Esophagus (tissue), 2 donors: Measurements from ENCODE around the gene EFEMP2. TPM values are rescaled to one million over a fixed set of nuclear protein-coding genes. Genes with fewer than 3 reads are reported as not detected.
A peak's percentile ranks its signal among the peaks of the same experiment; 100 is the strongest.

ENCODE experiments used
- H3K27ac ChIP-seq, 2 donors: one replicate each; pipeline ENCODE4 v1.5.1; 2013; ENCODE audit warnings: low read depth in 2 of 2, mild to moderate bottlenecking in 2 of 2, inconsistent platforms in 1 of 2, low read length in 1 of 2, moderate library complexity in 1 of 2
- H3K27me3 ChIP-seq, 2 donors: one replicate each; pipeline ENCODE4 v1.6.1; 2013; ENCODE audit warnings: low read length in 2 of 2, control low read depth in 1 of 2, mild to moderate bottlenecking in 1 of 2; ENCODE audit not compliant: insufficient read depth in 2 of 2, control insufficient read depth in 1 of 2
- H3K36me3 ChIP-seq, 2 donors: one replicate each; pipeline ENCODE4 v1.6.1; 2013; ENCODE audit warnings: low read length in 1 of 2; ENCODE audit not compliant: control insufficient read depth in 2 of 2, insufficient read depth in 2 of 2
- H3K4me1 ChIP-seq, 2 donors: one replicate each; pipeline ENCODE4 v1.6.1; 2013; ENCODE audit warnings: low read length in 1 of 2; ENCODE audit not compliant: control insufficient read depth in 2 of 2, insufficient read depth in 2 of 2
- H3K4me3 ChIP-seq, 2 donors: one replicate each; pipeline ENCODE4 v1.5.1; 2013; ENCODE audit warnings: low read length in 2 of 2, mild to moderate bottlenecking in 2 of 2, low read depth in 1 of 2, moderate library complexity in 1 of 2
- H3K9me3 ChIP-seq, 2 donors: one replicate each; pipeline ENCODE4 v1.6.1; 2013; ENCODE audit warnings: mild to moderate bottlenecking in 2 of 2, low read depth in 1 of 2, low read length in 1 of 2, moderate library complexity in 1 of 2; ENCODE audit not compliant: control insufficient read depth in 2 of 2, insufficient read depth in 1 of 2
- WGBS, 2 donors: extraction: QIAGEN DNeasy Blood & Tissue Kit; methylation state at CpG; one replicate each; pipeline ENCODE4 v1.1.7; 2013; 5-methylcytosine and 5-hydroxymethylcytosine counted together
- polyA plus RNA-seq, 2 donors: library from polyadenylated mRNA; stranded (reverse); fragments of 200-250 nt; gene quantifications; one replicate each; pipeline ENCODE4 v1.2.3, GENCODE V29; 2013
- donor health status: healthy with polysubstance abuse.
- donor health status: Bipolar disorder and iron deficiency.

EFEMP2 gene
- polyA plus RNA-seq, 2 donors = 9.2 to 13.1 TPM

DNA sequence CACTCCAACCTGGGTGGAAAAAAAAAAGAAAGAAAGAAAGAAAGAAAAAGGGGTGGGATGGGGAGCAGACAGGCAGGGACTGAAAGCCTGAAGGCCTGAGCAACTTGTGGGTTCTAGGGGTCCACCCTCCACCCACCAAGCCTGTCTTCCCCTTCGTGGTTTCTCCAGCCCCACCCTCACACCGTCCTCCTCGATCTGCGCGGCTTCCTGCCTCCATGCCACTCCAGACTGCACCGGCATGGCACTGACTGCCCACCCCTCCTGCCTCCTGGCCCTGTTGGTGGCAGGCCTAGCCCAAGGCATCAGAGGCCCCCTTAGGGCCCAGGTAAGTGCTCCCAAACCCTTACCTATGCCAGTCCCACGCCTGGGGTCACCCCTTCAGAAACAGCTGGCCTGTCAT, 7.0 kb upstream of the EFEMP2 start, which contains the start of gene CTSW:
TSS of gene CTSW (plus strand) at position 221 of the 400 bp plus-strand sequence. CDS start at position 239, 18 bp downstream.
- 51% methylated on average over 7 of the region's 7 CpGs for WGBS, 2 donors
- H3K4me3 ChIP-seq = no peak within 1 kb of the TSS

DNA sequence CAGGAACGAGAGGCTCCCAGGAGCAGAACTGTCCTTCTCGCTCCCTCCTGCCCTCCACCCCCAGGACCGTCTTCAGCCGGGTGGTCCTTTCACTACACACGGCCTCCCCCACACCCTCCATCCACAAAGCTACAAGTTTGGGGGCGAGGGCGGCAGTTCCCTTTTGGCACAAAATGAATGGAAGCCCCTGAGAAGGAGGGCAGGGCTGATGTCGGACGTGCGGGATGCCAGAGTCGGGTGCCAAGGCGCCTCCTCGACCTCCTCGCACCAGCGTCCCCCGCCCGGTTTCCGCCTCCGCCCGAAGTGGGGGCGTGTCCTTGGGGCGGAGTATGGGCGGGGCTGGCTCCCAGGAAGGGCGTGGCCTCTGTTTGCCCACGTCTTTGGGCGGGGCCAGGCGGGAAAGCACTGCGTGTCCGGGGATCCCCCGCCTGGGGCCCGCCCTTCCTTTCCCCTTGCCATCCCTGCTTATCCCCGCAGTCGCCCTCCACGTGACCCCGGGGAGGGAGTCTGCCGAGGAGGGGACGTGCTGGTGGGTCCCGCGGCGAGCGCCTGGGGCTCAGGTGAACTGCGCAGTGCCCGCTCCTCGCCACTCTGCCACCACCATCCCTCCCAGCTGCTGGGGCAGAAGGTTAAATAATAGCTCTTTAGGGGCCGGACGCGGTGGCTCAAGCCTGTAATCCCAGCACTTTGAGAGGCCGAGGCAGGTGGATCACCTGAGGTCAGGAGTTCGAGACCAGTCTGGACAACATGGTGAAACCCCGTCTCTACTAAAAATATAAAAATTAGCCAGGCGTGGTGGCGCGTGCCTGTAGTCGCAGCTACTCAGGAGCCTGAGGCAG, 937 bp upstream of the EFEMP2 start:
- WGBS, 2 donors = 6 to 7% methylated on average over 49 to 54 of the region's 54 CpGs
- H3K27me3 ChIP-seq = no peaks in the 10 kb centered on the region
- no peaks in the 10 kb centered on the region for H3K36me3 ChIP-seq
- no peaks in the 10 kb centered on the region for H3K9me3 ChIP-seq
- peak overlapping the region; percentile 81 to 85 for H3K27ac ChIP-seq
- peaks cover 0 to 3% of the 10 kb centered on the region in 2 donors for H3K4me1 ChIP-seq
- peak overlapping the region; percentile 47 to 49 for H3K4me3 ChIP-seq

More for the DNA sequence above, 7.0 kb upstream of the EFEMP2 start, which contains the start of gene CTSW:
- no peak within 1 kb of the TSS for H3K27ac ChIP-seq
- peaks cover 2 to 24% of the 10 kb centered on the region in 2 donors for H3K36me3 ChIP-seq
- peaks cover 0 to 5% of the 10 kb centered on the region in 2 donors for H3K4me1 ChIP-seq
- no peaks in the 10 kb centered on the region for H3K9me3 ChIP-seq
- no peaks in the 10 kb centered on the region for H3K27me3 ChIP-seq

DNA sequence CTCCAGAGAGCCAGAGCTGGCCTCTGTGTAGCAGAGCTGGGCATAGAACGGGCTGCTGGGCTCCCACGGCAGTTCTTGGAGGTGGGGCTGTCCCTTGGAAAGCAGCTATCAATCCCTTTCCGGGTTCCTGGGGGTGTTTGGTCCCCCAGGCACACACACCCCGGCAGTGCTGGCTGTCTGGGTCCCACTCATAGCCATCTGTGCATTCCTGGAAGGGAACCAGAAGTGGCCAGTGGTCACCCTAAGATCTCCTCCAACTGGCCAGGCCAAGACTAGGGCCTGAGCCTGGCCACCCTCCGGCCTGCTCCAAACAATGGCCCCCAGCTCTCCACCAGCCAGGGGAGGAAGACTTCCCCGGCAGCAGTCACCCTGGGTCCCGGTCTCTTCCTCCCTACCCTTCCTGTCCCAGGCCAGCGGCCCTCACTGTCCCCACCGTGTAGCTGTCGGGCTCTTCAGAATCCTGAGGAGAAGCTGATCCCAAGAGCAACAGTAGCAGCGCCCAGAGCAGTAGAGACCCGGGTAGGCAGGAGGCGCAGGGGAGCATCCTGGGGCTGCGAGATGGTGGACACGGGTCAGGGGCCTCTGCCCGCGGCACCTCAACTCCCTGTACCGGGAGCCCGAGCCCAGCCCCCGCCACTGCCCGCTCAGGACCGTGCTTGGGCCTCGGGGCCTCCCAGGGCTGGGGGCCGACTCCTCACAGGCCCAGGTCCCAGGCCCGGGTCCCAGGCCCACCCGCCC, 620 bp downstream of the EFEMP2 start:
- Histone ChIP-seq H3K4me3 (peak overlapping the region; percentile 36 to 49), H3K36me3 (peaks cover 0 to under 1% of the 10 kb centered on the region in 2 donors), H3K9me3 (no peaks in the 10 kb centered on the region), H3K4me1 (peaks cover 0 to 3% of the 10 kb centered on the region in 2 donors), H3K27me3 (no peaks in the 10 kb centered on the region), H3K27ac (peak overlapping the region; percentile 78 to 81)
- 30% methylated on average over 25 to 26 of the region's 26 CpGs for WGBS, 2 donors

DNA sequence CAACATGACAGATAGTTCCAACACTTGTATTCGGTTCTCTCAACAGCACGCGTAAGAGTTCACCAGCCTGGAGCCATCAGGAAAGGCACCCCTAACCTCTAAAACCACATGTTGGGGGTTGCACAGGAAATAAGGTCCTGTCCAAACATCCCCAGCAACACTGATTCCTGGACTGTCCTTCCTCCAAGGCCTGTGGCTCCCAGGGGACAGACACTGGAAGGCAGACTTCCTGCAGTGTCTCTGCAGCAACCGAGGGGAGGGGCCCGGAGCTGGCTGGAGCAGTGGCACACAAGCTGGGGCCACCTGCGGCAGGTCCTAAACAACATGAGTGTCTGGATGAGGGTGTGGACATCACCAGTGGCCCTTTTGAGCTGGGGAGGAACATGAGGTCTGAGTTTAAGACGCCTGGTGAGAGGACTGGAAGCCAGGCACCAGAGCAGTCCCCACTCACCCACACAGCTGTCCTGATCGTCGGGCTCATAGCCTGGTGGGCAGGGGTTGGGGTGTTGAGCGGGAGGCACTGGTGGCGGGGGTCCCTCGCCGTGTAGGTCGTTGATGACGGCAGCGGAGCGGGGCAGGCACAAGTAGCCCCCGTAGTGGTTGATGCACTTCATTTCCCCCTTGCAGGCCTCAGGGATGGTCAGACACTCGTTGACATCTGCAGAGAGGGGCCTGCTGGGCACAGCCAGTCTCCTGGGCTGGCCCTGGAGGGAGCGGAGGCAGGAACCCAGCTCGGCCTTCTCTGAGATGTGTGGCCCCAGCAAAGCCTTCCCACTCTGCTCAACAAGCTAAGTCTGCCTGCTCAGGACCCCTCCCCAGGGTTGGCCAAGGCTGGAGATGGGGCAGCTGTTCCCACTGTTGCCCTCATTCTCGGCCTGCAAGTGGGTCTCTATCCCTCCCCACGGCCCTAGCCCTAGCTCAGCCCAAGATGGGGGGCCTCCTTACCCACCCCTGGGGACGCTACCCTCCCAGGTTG, 1.6 kb downstream of the EFEMP2 start:
- H3K27me3 ChIP-seq = no peaks in the 10 kb centered on the region
- H3K9me3 ChIP-seq = no peaks in the 10 kb centered on the region
- WGBS, 2 donors = 69 to 71% methylated on average over 24 of the region's 24 CpGs
- no peak overlapping the region for H3K4me3 ChIP-seq
- H3K4me1 ChIP-seq = peaks cover 0 to 3% of the 10 kb centered on the region in 2 donors
- H3K27ac ChIP-seq = peak overlapping the region; percentile 12 to 78
- peaks cover 0 to 8% of the 10 kb centered on the region in 2 donors for H3K36me3 ChIP-seq

GRCh38 chr11:65870307-65870658, 2.3 kb downstream of the EFEMP2 start:
- Histone ChIP-seq H3K4me1 (peaks cover 0 to 3% of the 10 kb centered on the region in 2 donors), H3K27me3 (no peaks in the 10 kb centered on the region), H3K36me3 (peaks cover 0 to 15% of the 10 kb centered on the region in 2 donors), H3K27ac (peak overlapping the region in 1 of 2 donors; percentile 5), H3K9me3 (no peaks in the 10 kb centered on the region), H3K4me3 (no peak overlapping the region)
- WGBS, 2 donors = 75 to 80% methylated on average over 11 of the region's 11 CpGs

DNA sequence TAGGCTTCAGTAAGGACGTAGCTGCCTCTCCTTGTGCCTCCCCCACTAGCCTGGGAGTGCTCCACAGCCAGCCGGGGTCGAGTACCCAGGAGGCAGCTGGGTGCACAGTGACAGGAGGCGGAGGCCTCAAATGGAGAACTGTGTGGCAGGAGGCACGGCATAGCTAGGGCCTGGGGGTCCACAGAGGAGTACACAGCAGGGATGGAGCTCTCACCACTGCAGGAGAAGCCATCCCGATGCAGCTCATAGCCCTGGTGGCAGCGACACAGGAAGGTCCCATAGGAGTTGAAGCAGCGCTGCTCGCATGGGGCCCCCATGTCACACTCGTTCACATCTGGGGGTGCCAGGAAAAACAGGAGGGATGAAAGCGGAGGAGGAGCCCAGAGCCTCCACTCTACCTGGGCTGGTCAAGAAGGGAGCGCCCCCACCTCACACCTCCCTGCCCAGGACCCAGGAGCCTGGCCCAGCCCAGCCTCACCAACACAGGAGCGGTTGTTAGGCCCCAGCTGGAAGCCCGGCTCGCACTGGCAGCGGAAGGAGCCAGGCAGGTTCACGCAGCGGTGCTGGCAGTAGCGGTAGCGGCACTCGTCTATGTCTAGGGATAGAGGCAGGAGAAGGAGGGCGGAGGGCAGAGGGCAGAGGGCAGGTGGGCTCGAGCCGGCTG, 2.8 kb downstream of the EFEMP2 start:
- Histone ChIP-seq H3K36me3 (peaks cover 0 to 20% of the 10 kb centered on the region in 2 donors), H3K9me3 (no peaks in the 10 kb centered on the region), H3K27me3 (no peaks in the 10 kb centered on the region), H3K4me1 (peaks cover 0 to 3% of the 10 kb centered on the region in 2 donors), H3K27ac (no peak overlapping the region), H3K4me3 (no peak overlapping the region)
- WGBS, 2 donors = 74 to 76% methylated on average over 24 of the region's 24 CpGs

DNA sequence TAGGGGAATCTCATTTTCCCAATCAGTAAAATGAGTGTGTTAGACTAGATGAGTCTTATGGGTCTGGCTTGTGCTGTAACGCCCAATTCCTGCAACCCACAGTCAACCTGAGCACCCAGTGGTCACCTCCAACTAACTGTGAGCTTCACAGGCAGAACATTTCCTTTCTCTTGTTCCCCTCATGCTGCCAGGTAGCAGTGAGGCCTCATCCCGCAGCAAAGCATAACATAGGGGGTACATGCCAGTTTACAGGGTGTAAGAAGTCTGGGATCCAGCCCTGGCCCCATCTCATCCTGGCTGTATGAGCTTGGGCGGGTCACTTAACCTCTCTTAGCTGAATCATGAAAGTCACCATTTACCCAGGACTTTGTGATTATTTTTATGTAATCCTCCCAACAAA, 3.7 kb downstream of the EFEMP2 start:
- Histone ChIP-seq H3K4me3 (no peak overlapping the region), H3K9me3 (no peaks in the 10 kb centered on the region), H3K36me3 (peaks cover 0 to 29% of the 10 kb centered on the region in 2 donors), H3K4me1 (peaks cover 0 to 3% of the 10 kb centered on the region in 2 donors), H3K27ac (no peak overlapping the region), H3K27me3 (no peaks in the 10 kb centered on the region)
- 77 to 88% methylated on average over 3 of the region's 3 CpGs for WGBS, 2 donors

- Histone ChIP-seq H3K27ac (no peak overlapping the region), H3K4me1 (peaks cover 0 to 3% of the 10 kb centered on the region in 2 donors), H3K27me3 (no peaks in the 10 kb centered on the region), H3K9me3 (no peaks in the 10 kb centered on the region), H3K36me3 (peaks cover 0 to 36% of the 10 kb centered on the region in 2 donors), H3K4me3 (no peak overlapping the region)
- WGBS, 2 donors = 86 to 87% methylated on average over 19 of the region's 19 CpGs
These were observed 4.4 kb downstream of the EFEMP2 start for GRCh38 chr11:65868076-65868667.
